Endothelial cell of umbilical vein (primary cell): ENCODE results near the gene TEX38. TPM values are rescaled to one million over a fixed set of nuclear protein-coding genes. Genes with fewer than 3 reads are reported as not detected.

Source experiments
- BruUV-seq: library from RNA; stranded (reverse); fragments of 400-500 nt; replicated peaks from 2 replicates; lab custom pipeline; 2021; lab: Mats Ljungman, UMichigan
- CTCF ChIA-PET: fragments of 300-600, 350-600 bp; sonication (Branson Sonifier 250); formaldehyde crosslinking; loops from one replicate; lab custom pipeline; 2021; ENCODE audit warnings: antibody characterized with exemption, inconsistent platforms; lab: Charles Lee
- POLR2A ChIA-PET: fragments of 300-600, 350-600 bp; sonication (Branson Sonifier 250); formaldehyde crosslinking; loops from one replicate; lab custom pipeline; 2021; ENCODE audit warnings: antibody characterized with exemption, inconsistent platforms; lab: Charles Lee
- DNase-seq: peaks from one replicate; pipeline ENCODE4 v3.0.0-alpha.2; 2011; ENCODE audit warnings: low read depth, low spot score
- FAIRE-seq: peaks from 2 replicates; lab custom pipeline; 2011; peaks lifted over from hg19 to GRCh38; lab: Jason Lieb, UNC
- H2AFZ ChIP-seq: 2 replicates; pipeline ENCODE4 v1.6.0; 2012; ENCODE audit warnings: low read depth, low read length, control low read depth, inconsistent platforms
- H3K27ac ChIP-seq: 2 replicates; pipeline ENCODE4 v1.5.1; 2011; ENCODE audit warnings: low read depth, mild to moderate bottlenecking, control low read depth, low read length, moderate library complexity; ENCODE audit not compliant: insufficient read depth
- H3K27me3 ChIP-seq, 2 experiments: 2 replicates each; pipeline versions ENCODE4 v1.6.0 to v1.6.1; 2011; ENCODE audit warnings: low read length in 2 of 2, mixed read lengths in 1 of 2; ENCODE audit not compliant: control insufficient read depth in 2 of 2, insufficient read depth in 2 of 2
- H3K36me3 ChIP-seq, 2 experiments: 2 replicates in 1 of 2; 3 replicates in 1 of 2; pipeline ENCODE4 v1.5.1; 2011; ENCODE audit warnings: low read length in 2 of 2, mild to moderate bottlenecking in 1 of 2, moderate library complexity in 1 of 2; ENCODE audit not compliant: control insufficient read depth in 2 of 2, insufficient read depth in 2 of 2; ENCODE audit errors: extremely low read depth in 1 of 2
- H3K4me1 ChIP-seq: 3 replicates; pipeline ENCODE4 v1.5.1; 2011; ENCODE audit warnings: mild to moderate bottlenecking, low read length; ENCODE audit not compliant: control insufficient read depth, insufficient read depth; ENCODE audit errors: extremely low read depth
- H3K4me2 ChIP-seq: 2 replicates; pipeline ENCODE4 v1.6.1; 2011; ENCODE audit warnings: low read length, control low read depth, mixed read lengths; ENCODE audit not compliant: insufficient read depth
- H3K4me3 ChIP-seq, 3 experiments: fragments of 200-600 bp in 1 of 3; sonication (generic), shearing (Covaris generic) in 1 of 3; replicated peaks in 1 of 3; 2 replicates each; pipeline ENCODE4 v1.5.1; 2011 to 2016; ENCODE audit warnings: control low read depth in 3 of 3, low read length in 3 of 3, mild to moderate bottlenecking in 2 of 3, inconsistent platforms in 1 of 3, low read depth in 1 of 3, moderate library complexity in 1 of 3; ENCODE audit not compliant: insufficient read depth in 1 of 3
- H3K79me2 ChIP-seq: 2 replicates; pipeline ENCODE4 v1.6.0; 2012; ENCODE audit warnings: low read length, inconsistent platforms; ENCODE audit not compliant: control insufficient read depth, insufficient read depth
- H3K9ac ChIP-seq: replicated peaks from 2 replicates; pipeline ENCODE3; 2011; ENCODE audit warnings: low read length, control low read depth; ENCODE audit not compliant: insufficient read depth; ENCODE audit errors: extremely low read depth
- H3K9me1 ChIP-seq: replicated peaks from 3 replicates; pipeline ENCODE4 v1.6.0; 2011; ENCODE audit warnings: mild to moderate bottlenecking, low read length; ENCODE audit not compliant: control insufficient read depth, insufficient read depth; ENCODE audit errors: extremely low read depth
- H3K9me3 ChIP-seq: replicated peaks from 2 replicates; pipeline ENCODE4 v1.5.1; 2012; ENCODE audit warnings: low read length, inconsistent platforms; ENCODE audit not compliant: control insufficient read depth, insufficient read depth
- H4K20me1 ChIP-seq: replicated peaks from 2 replicates; pipeline ENCODE3; 2011; ENCODE audit warnings: mild to moderate bottlenecking, low read length; ENCODE audit not compliant: control insufficient read depth, insufficient read depth; ENCODE audit errors: extremely low read depth
- EZH2 ChIP-seq: IDR thresholded peaks from 2 replicates; pipeline ENCODE4 v1.6.1; 2012; ENCODE audit warnings: borderline replicate concordance, low read depth, mild to moderate bottlenecking, moderate library complexity, low read length, inconsistent platforms; ENCODE audit not compliant: severe bottlenecking
- GATA2 ChIP-seq: IDR thresholded peaks from 2 replicates; pipeline ENCODE4 v1.7.0; 2011; ENCODE audit warnings: low read depth, mild to moderate bottlenecking, moderate library complexity, mixed read lengths, low read length; ENCODE audit not compliant: insufficient read length, insufficient read depth
- JUN ChIP-seq: IDR thresholded peaks from 2 replicates; pipeline ENCODE4 v1.6.1; 2011; ENCODE audit warnings: borderline replicate concordance, low read depth; ENCODE audit not compliant: insufficient read length, insufficient read depth
- MYC ChIP-seq: IDR thresholded peaks from one replicate; pipeline ENCODE4 v1.6.1; 2011; ENCODE audit warnings: mild to moderate bottlenecking, low read depth, low read length
- POLR2A ChIP-seq: IDR thresholded peaks from 2 replicates; pipeline ENCODE4 v1.6.1; 2012; ENCODE audit warnings: low read depth, mild to moderate bottlenecking, control low read depth, low read length
- POLR2AphosphoS5 ChIP-seq: IDR thresholded peaks from 2 replicates; pipeline ENCODE4 v1.6.1; 2012; ENCODE audit warnings: low read depth, mild to moderate bottlenecking, control low read depth, low read length, moderate library complexity; ENCODE audit not compliant: insufficient read depth
- dilution Hi-C: fragments of 300-500 bp; cut with MboI; formaldehyde crosslinking; loops from one replicate; pipeline ENCODE4 v1.15.0; 2019; ENCODE audit warnings: low sequenced_read_pairs; ENCODE audit not compliant: extremely low pct_ligation_motif_present
- intact Hi-C: fragments of 100-400 bp; cut with micrococcal nuclease; formaldehyde crosslinking; loops from one replicate; pipeline ENCODE4 v1.10.0; 2022
- polyA plus RNA-seq, 4 experiments: library from polyadenylated mRNA; depleted of rRNA in 3 of 4; stranded (reverse) in 3 of 4; unstranded in 1 of 4; fragments of >200 nt; gene quantifications; 2 replicates each; pipeline versions ENCODE4 v1.2.1 to v1.2.3, GENCODE V29; 2011 to 2012; ENCODE audit warnings: missing spikeins in 1 of 4
- total RNA-seq: library from RNA; stranded (reverse); gene quantifications from 2 replicates; pipeline ENCODE4 v1.2.3, GENCODE V29; 2021
- TF ChIP-seq, protein P1 (sequence below), 2 donors: IDR thresholded peaks; 1 replicate in 1 of 2; 2 replicates in 1 of 2; pipeline ENCODE4 v1.5.1; 2011; ENCODE audit warnings: low read length in 2 of 2, mild to moderate bottlenecking in 2 of 2, moderate library complexity in 2 of 2, control low read depth in 1 of 2, inconsistent platforms in 1 of 2, low read depth in 1 of 2; ENCODE audit not compliant: insufficient read depth in 1 of 2; ENCODE audit errors: extremely low read depth in 1 of 2
- TF ChIP-seq, protein P2 (sequence below): IDR thresholded peaks from 2 replicates; pipeline ENCODE4 v1.6.1; 2011; ENCODE audit not compliant: insufficient read depth, insufficient read length

TEX38 gene
- total and polyA plus RNA-seq, 2 donors (not counting 3 experiments of a cell fraction or from before 2014, with no cell fraction given) = not detected

DNA sequence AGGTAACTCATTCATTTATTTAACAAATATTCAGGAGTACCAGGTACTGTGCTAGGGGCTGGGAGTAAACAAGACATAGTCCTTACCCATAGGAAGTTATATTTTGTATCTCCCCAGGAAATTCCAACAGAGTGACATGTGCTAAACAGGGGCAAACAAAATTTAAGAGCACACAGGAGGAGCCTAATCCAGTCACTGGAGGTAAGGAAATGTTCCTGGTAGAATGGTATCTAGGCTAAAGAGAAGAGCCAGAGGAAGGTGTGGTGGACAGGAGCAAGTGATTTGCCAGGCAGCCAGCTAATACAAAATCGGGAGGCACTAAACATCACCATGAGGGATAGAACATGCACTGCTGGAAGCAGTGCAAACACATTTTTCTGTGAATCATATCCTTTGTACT is 10.4 kb downstream of the TEX38 start:
- no peak overlapping the region for H3K27ac ChIP-seq
- intact Hi-C loops = no loop called here
- peaks cover 40% of the 10 kb centered on the region for H3K4me1 ChIP-seq
- no peaks in the 10 kb centered on the region for H3K27me3 ChIP-seq
- H3K36me3 ChIP-seq = peaks cover 18 to 20% of the 10 kb centered on the region in 2 experiments
- no peak overlapping the region for H2AFZ ChIP-seq
- H3K9ac ChIP-seq = no peak overlapping the region
- no peaks in the 10 kb centered on the region for H3K9me1 ChIP-seq
- dilution Hi-C loops = no loop called here
- H3K79me2 ChIP-seq = no peaks in the 10 kb centered on the region
- H3K4me2 ChIP-seq = peak overlapping the region; percentile 49
- no TSS peak for BruUV-seq
- H3K9me3 ChIP-seq = no peaks in the 10 kb centered on the region
- peak; percentile 36 for DNase-seq
- POLR2A ChIA-PET = no interaction called here
- H4K20me1 ChIP-seq = peaks cover 2% of the 10 kb centered on the region
- CTCF ChIA-PET = interaction anchor here (1.1 to 1.6 kb wide), 4 partner anchors 8 to 25 kb away, joined by 3 to 4 read pairs (median 4); no protein-coding TSS in a partner anchor
- no peak for TF ChIP-seq JUN
- TF ChIP-seq EZH2 = no peak
- TF ChIP-seq, protein P1, sequence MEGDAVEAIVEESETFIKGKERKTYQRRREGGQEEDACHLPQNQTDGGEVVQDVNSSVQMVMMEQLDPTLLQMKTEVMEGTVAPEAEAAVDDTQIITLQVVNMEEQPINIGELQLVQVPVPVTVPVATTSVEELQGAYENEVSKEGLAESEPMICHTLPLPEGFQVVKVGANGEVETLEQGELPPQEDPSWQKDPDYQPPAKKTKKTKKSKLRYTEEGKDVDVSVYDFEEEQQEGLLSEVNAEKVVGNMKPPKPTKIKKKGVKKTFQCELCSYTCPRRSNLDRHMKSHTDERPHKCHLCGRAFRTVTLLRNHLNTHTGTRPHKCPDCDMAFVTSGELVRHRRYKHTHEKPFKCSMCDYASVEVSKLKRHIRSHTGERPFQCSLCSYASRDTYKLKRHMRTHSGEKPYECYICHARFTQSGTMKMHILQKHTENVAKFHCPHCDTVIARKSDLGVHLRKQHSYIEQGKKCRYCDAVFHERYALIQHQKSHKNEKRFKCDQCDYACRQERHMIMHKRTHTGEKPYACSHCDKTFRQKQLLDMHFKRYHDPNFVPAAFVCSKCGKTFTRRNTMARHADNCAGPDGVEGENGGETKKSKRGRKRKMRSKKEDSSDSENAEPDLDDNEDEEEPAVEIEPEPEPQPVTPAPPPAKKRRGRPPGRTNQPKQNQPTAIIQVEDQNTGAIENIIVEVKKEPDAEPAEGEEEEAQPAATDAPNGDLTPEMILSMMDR (IDR thresholded peaks at IDR 0.05; ENCODE audit: extremely low read depth in 1 of 2, insufficient read depth in 1 of 2, low read depth in 1 of 2, low read length in 2 of 2) = no peak
- TF ChIP-seq, protein P2, sequence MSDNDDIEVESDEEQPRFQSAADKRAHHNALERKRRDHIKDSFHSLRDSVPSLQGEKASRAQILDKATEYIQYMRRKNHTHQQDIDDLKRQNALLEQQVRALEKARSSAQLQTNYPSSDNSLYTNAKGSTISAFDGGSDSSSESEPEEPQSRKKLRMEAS = no peak
- TF ChIP-seq MYC = no peak
- no peak for TF ChIP-seq POLR2A
- TF ChIP-seq GATA2 = no peak
- no peak for TF ChIP-seq POLR2AphosphoS5
- FAIRE-seq = no peak
- no peak overlapping the region for H3K4me3 ChIP-seq
